CD14-positive monocyte (primary cell): ENCODE results near the gene SRCIN1. TPM values are rescaled to one million over a fixed set of nuclear protein-coding genes. Genes with fewer than 3 reads are reported as not detected.

Experiments used
- DNase-seq, 3 donors: peaks; one replicate each; pipeline ENCODE4 v3.0.0-alpha.2; 2011 to 2022
- H2AFZ ChIP-seq: 2 replicates; pipeline ENCODE4 v1.6.0; 2012; ENCODE audit warnings: mild to moderate bottlenecking, low read depth, low read length, inconsistent platforms; ENCODE audit not compliant: insufficient read depth, poor library complexity, severe bottlenecking
- H3K27ac ChIP-seq, 2 donors: 1 replicate in 1 of 2; 2 replicates in 1 of 2; pipeline ENCODE4 v1.5.1; 2012 to 2013; ENCODE audit warnings: low read length in 2 of 2, control low read depth in 1 of 2, inconsistent platforms in 1 of 2, low read depth in 1 of 2, mild to moderate bottlenecking in 1 of 2
- H3K27me3 ChIP-seq, 2 donors: one replicate each; pipeline versions ENCODE4 v1.6.0 to v1.6.1; 2011 to 2013; ENCODE audit warnings: low read length in 2 of 2; ENCODE audit not compliant: control insufficient read depth in 2 of 2, insufficient read depth in 2 of 2
- H3K36me3 ChIP-seq, 2 donors: replicated peaks in 1 of 2; 1 replicate in 1 of 2; 2 replicates in 1 of 2; pipeline versions ENCODE4 v1.5.1 to v1.6.1; 2012 to 2013; ENCODE audit warnings: low read length in 2 of 2, control low read depth in 1 of 2, inconsistent platforms in 1 of 2, mild to moderate bottlenecking in 1 of 2; ENCODE audit not compliant: insufficient read depth in 2 of 2, control insufficient read depth in 1 of 2
- H3K4me1 ChIP-seq, 2 donors: 1 replicate in 1 of 2; 2 replicates in 1 of 2; pipeline versions ENCODE4 v1.5.1 to v1.6.1; 2012 to 2013; ENCODE audit warnings: low read length in 2 of 2, control low read depth in 1 of 2, inconsistent platforms in 1 of 2, mild to moderate bottlenecking in 1 of 2, moderate library complexity in 1 of 2; ENCODE audit not compliant: insufficient read depth in 2 of 2, control insufficient read depth in 1 of 2
- H3K4me2 ChIP-seq: replicated peaks from 2 replicates; pipeline ENCODE3; 2012; ENCODE audit warnings: low read length, moderate library complexity, mild to moderate bottlenecking; ENCODE audit not compliant: poor library complexity, severe bottlenecking; ENCODE audit errors: extremely low read depth
- H3K4me3 ChIP-seq, 3 experiments: fragments of 200-600 bp in 1 of 3; sonication (generic) in 1 of 3; replicated peaks in 1 of 3; 1 replicate in 2 of 3; 2 replicates in 1 of 3; pipeline ENCODE4 v1.5.1; 2011 to 2013; ENCODE audit warnings: low read length in 3 of 3, mild to moderate bottlenecking in 3 of 3, control low read depth in 2 of 3, low read depth in 2 of 3, inconsistent platforms in 1 of 3, moderate library complexity in 1 of 3
- H3K79me2 ChIP-seq: 2 replicates; pipeline ENCODE4 v1.6.0; 2012; ENCODE audit warnings: mild to moderate bottlenecking, control low read depth, inconsistent platforms, low read length, moderate library complexity; ENCODE audit not compliant: insufficient read depth
- H3K9ac ChIP-seq: 2 replicates; pipeline ENCODE4 v1.6.0; 2017; ENCODE audit warnings: low read length, mild to moderate bottlenecking; ENCODE audit not compliant: insufficient read depth, poor library complexity, severe bottlenecking
- H3K9me3 ChIP-seq, 2 donors: replicated peaks in 1 of 2; 1 replicate in 1 of 2; 2 replicates in 1 of 2; pipeline versions ENCODE4 v1.5.1 to v1.6.1; 2012 to 2013; ENCODE audit warnings: low read length in 2 of 2, control low read depth in 1 of 2; ENCODE audit not compliant: control insufficient read depth in 1 of 2, insufficient read depth in 1 of 2
- H4K20me1 ChIP-seq: 2 replicates; pipeline ENCODE4 v1.6.0; 2012; ENCODE audit warnings: mild to moderate bottlenecking, low read length, control low read depth, moderate library complexity; ENCODE audit not compliant: insufficient read depth
- H3K27ac Mint-ChIP-seq, 7 donors: one replicate each; pipeline ENCODE4 v1.8.0; 2020; ENCODE audit warnings: mild to moderate bottlenecking in 7 of 7, mixed read lengths in 7 of 7, moderate library complexity in 6 of 7, inconsistent platforms in 2 of 7
- H3K27me3 Mint-ChIP-seq, 3 donors: one replicate each; pipeline ENCODE4 v1.8.0; 2021 to 2022; ENCODE audit warnings: low read depth in 3 of 3, mild to moderate bottlenecking in 3 of 3, mixed read lengths in 3 of 3, moderate library complexity in 3 of 3, inconsistent platforms in 1 of 3
- H3K36me3 Mint-ChIP-seq, 2 donors: one replicate each; pipeline ENCODE4 v1.8.0; 2020; ENCODE audit warnings: mixed read lengths in 2 of 2, inconsistent platforms in 1 of 2, mild to moderate bottlenecking in 1 of 2
- H3K4me1 Mint-ChIP-seq: one replicate; pipeline ENCODE4 v1.8.0; 2020; ENCODE audit warnings: mild to moderate bottlenecking, mixed read lengths
- H3K4me3 Mint-ChIP-seq, 2 donors: one replicate each; pipeline ENCODE4 v1.8.0; 2020; ENCODE audit warnings: mild to moderate bottlenecking in 2 of 2, mixed read lengths in 2 of 2, moderate library complexity in 1 of 2
- H3K9me3 Mint-ChIP-seq, 7 donors: one replicate each; pipeline ENCODE4 v1.8.0; 2020 to 2022; ENCODE audit warnings: mixed read lengths in 7 of 7, mild to moderate bottlenecking in 6 of 7, moderate library complexity in 6 of 7, inconsistent platforms in 2 of 7
- WGBS: methylation state at CpG from one replicate; pipeline ENCODE4 v1.1.5; 2013; ENCODE audit warnings: missing lambda C conversion rate; ENCODE audit not compliant: insufficient coverage; 5-methylcytosine and 5-hydroxymethylcytosine counted together
- intact Hi-C, 2 donors: fragments of 100-400 bp; cut with micrococcal nuclease; formaldehyde crosslinking; loops; one replicate each; pipeline versions ENCODE4 v1.15.0 to v1.15.1; 2023
- polyA plus RNA-seq, 3 donors: library from polyadenylated mRNA; depleted of rRNA in 1 of 3; unstranded in 2 of 3; stranded (reverse) in 1 of 3; fragments of 300-500 nt in 2 of 3; fragments of >200 nt in 1 of 3; fragmentation: Illumina TruSeq in 2 of 3; gene quantifications; 1 replicate in 2 of 3; 2 replicates in 1 of 3; pipeline ENCODE4 v1.2.3, GENCODE V29; 2012 to 2021
- TF ChIP-seq, protein P1 (sequence below): fragments of 200-600 bp; IDR thresholded peaks from one replicate; pipeline ENCODE4 v1.8.0; 2022; ENCODE audit warnings: antibody characterized with exemption, mild to moderate bottlenecking

The SRCIN1 gene
- polyA plus RNA-seq, 3 donors: 0.01 TPM; not detected in 2

DNA sequence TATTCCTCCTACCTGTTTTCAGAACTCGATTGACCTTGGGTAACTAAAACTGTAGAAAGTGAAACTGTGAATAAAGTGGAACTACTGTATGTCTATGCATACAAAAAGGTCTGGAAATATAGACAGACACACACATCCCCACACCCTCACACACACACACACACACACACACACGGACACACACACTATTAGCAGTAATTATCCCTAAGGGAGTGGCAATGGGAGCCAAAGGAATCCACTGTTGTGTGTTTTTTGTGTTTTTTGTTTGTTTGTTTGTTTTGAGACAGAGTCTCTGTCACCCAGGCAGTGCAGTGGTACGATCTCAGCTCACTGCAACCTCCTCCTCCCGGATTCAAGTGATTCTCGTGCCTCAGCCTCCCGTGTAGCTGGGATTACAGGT, 26.6 kb upstream of the SRCIN1 start:
- WGBS: 95% methylated on average over 4 of the region's 6 CpGs
- no peak overlapping the region for H3K9ac ChIP-seq

DNA sequence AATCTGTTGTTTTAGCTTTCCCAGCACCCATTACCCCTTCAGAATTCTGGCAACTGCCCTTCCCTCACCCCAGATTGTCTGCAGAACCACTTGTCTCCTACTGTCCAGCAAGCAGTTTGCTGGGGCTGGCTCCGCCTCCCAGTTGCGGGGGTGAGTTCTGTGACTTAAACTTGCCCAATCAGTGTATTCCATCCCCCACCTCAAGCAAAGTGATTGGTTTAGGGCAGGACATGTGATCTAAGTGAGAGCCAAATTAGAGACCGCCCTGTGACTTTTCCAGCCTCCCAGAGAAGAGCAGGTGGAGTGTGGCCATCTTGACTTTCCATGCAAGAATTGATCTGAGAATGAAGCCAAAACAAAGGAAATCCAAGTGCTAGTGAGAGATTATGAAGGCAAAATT, 22.7 kb upstream of the SRCIN1 start:
- DNase-seq: no peak
- Mint-ChIP-seq H3K27ac (no peak overlapping the region), H3K4me1 (peaks cover 6% of the 10 kb centered on the region), H3K27me3 (peaks cover 11 to 30% (median 17%) of the 10 kb centered on the region in 3 donors), H3K9me3 (peaks cover 0 to 10% (median 4%) of the 10 kb centered on the region in 7 donors), H3K4me3 (no peak overlapping the region), H3K36me3 (no peaks in the 10 kb centered on the region)
- H3K4me1 ChIP-seq: peaks cover 2 to 5% of the 10 kb centered on the region in 2 donors
- 86% methylated on average over 1 of the region's 3 CpGs for WGBS
- H4K20me1 ChIP-seq: no peaks in the 10 kb centered on the region
- TF ChIP-seq, protein P1, sequence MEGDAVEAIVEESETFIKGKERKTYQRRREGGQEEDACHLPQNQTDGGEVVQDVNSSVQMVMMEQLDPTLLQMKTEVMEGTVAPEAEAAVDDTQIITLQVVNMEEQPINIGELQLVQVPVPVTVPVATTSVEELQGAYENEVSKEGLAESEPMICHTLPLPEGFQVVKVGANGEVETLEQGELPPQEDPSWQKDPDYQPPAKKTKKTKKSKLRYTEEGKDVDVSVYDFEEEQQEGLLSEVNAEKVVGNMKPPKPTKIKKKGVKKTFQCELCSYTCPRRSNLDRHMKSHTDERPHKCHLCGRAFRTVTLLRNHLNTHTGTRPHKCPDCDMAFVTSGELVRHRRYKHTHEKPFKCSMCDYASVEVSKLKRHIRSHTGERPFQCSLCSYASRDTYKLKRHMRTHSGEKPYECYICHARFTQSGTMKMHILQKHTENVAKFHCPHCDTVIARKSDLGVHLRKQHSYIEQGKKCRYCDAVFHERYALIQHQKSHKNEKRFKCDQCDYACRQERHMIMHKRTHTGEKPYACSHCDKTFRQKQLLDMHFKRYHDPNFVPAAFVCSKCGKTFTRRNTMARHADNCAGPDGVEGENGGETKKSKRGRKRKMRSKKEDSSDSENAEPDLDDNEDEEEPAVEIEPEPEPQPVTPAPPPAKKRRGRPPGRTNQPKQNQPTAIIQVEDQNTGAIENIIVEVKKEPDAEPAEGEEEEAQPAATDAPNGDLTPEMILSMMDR: no peak
- peaks cover 4 to 6% of the 10 kb centered on the region in 2 donors for H3K27me3 ChIP-seq
- H3K36me3 ChIP-seq: no peaks in the 10 kb centered on the region
- H3K4me2 ChIP-seq: no peak overlapping the region
- H3K79me2 ChIP-seq: no peaks in the 10 kb centered on the region
- H2AFZ ChIP-seq: no peak overlapping the region
- no peaks in the 10 kb centered on the region for H3K9me3 ChIP-seq
- no peak overlapping the region for H3K4me3 ChIP-seq
- no peak overlapping the region for H3K9ac ChIP-seq
- H3K27ac ChIP-seq: no peak overlapping the region
- intact Hi-C loops: no loop called here

More for the DNA sequence above, 26.6 kb upstream of the SRCIN1 start:
- Mint-ChIP-seq H3K4me3 (no peak overlapping the region), H3K27ac (no peak overlapping the region), H3K4me1 (no peaks in the 10 kb centered on the region), H3K27me3 (peaks cover 16 to 24% (median 18%) of the 10 kb centered on the region in 3 donors), H3K9me3 (peaks cover 0 to 3% (median 0%) of the 10 kb centered on the region in 7 donors), H3K36me3 (no peaks in the 10 kb centered on the region)
- H3K27me3 ChIP-seq: peaks cover 0 to 4% of the 10 kb centered on the region in 2 donors
- no peak for DNase-seq
- no peaks in the 10 kb centered on the region for H3K4me1 ChIP-seq
- H3K9me3 ChIP-seq: no peaks in the 10 kb centered on the region
- no peaks in the 10 kb centered on the region for H4K20me1 ChIP-seq
- no peaks in the 10 kb centered on the region for H3K79me2 ChIP-seq
- no peaks in the 10 kb centered on the region for H3K36me3 ChIP-seq
- no peak overlapping the region for H3K27ac ChIP-seq
- intact Hi-C loops: no loop called here
- H3K4me3 ChIP-seq: no peak overlapping the region
- no peak overlapping the region for H3K4me2 ChIP-seq
- TF ChIP-seq, protein P1: no peak
- H2AFZ ChIP-seq: no peak overlapping the region
